Transverse colon (tissue), 4 donors: ENCODE measurements around the gene MT1H. TPM values are rescaled to one million over a fixed set of nuclear protein-coding genes. Genes with fewer than 3 reads are reported as not detected.

Experiments
- DNase-seq: peaks from one replicate; pipeline ENCODE4 v3.0.0-alpha.2; 2019
- H3K27ac ChIP-seq, 4 donors: fragments of 200-600 bp; sonication (generic); 2 replicates each; pipeline ENCODE4 v1.5.1; 2016 to 2018; ENCODE audit warnings: inconsistent platforms in 4 of 4
- H3K27me3 ChIP-seq: fragments of 200-600 bp; sonication (generic); 2 replicates; pipeline ENCODE4 v1.5.1; 2017; ENCODE audit warnings: inconsistent platforms
- H3K36me3 ChIP-seq, 4 donors: fragments of 200-600 bp; sonication (generic); 2 replicates each; pipeline ENCODE4 v1.5.1; 2017 to 2019; ENCODE audit warnings: inconsistent platforms in 4 of 4
- H3K4me1 ChIP-seq, 4 donors: fragments of 200-600 bp; sonication (generic); 2 replicates each; pipeline ENCODE4 v1.5.1; 2017 to 2020; ENCODE audit warnings: inconsistent platforms in 4 of 4
- H3K4me3 ChIP-seq, 4 donors: fragments of 200-600 bp; sonication (generic); 1 replicate in 1 of 4; 2 replicates in 3 of 4; pipeline versions ENCODE4 v1.5.1 to v1.6.1; 2017 to 2019; ENCODE audit warnings: inconsistent platforms in 4 of 4
- H3K9me3 ChIP-seq, 2 donors: fragments of 200-600 bp; sonication (generic); 2 replicates each; pipeline ENCODE4 v1.5.1; 2017 to 2019; ENCODE audit warnings: inconsistent platforms in 2 of 2
- CTCF ChIP-seq, 5 experiments: fragments of 200-600 bp in 3 of 5; fragments of 450-650 bp in 2 of 5; sonication (generic) in 3 of 5; IDR thresholded peaks; 1 replicate in 2 of 5; 2 replicates in 3 of 5; pipeline ENCODE4 v1.5.1; 2016 to 2017; ENCODE audit warnings: antibody characterized with exemption in 5 of 5, inconsistent platforms in 3 of 5, mild to moderate bottlenecking in 2 of 5, moderate library complexity in 1 of 5
- EP300 ChIP-seq: sonication (generic); formaldehyde crosslinking; IDR thresholded peaks from one replicate; pipeline ENCODE4 v1.6.1; 2017; ENCODE audit warnings: antibody characterized with exemption, low read depth
- POLR2A ChIP-seq: fragments of 450-650 bp; IDR thresholded peaks from one replicate; pipeline ENCODE4 v1.6.1; 2016; ENCODE audit warnings: antibody characterized with exemption, mild to moderate bottlenecking, moderate library complexity
- POLR2AphosphoS5 ChIP-seq, 3 donors: sonication (generic); formaldehyde crosslinking; IDR thresholded peaks; one replicate each; pipeline ENCODE4 v1.6.1; 2016; ENCODE audit warnings: antibody characterized with exemption in 3 of 3
- WGBS, 2 donors: methylation state at CpG; one replicate each; pipeline ENCODE4 v1.1.5; 2018; ENCODE audit warnings: low coverage in 1 of 2; 5-methylcytosine and 5-hydroxymethylcytosine counted together
- in situ Hi-C, 4 donors: fragments of 200-750 bp; cut with MboI; loops; one replicate each; pipeline versions ENCODE4 v1.15.0 to v1.15.1; 2017; ENCODE audit warnings: low sequenced_read_pairs in 3 of 4, low pct_ligation_motif_present in 1 of 4, low pct_unique_long_range_greater_than_20kb in 1 of 4
- intact Hi-C: fragments of 100-400 bp; cut with DNase I; formaldehyde crosslinking; loops from one replicate; pipeline ENCODE4 v1.15.1; 2023; ENCODE audit warnings: low total_unique reads
- total RNA-seq, 4 donors: library from RNA; depleted of rRNA; stranded (reverse); fragments of >200 nt; gene quantifications; one replicate each; pipeline ENCODE4 v1.1.0, GENCODE V29; 2016

Gene MT1H
- total RNA-seq, 4 donors from 2014 or later = 3.0 to 526 (median 5.6) TPM; not detected in 1

- Histone ChIP-seq H3K4me1 (peaks cover 13 to 38% (median 24%) of the 10 kb centered on the region in 4 donors), H3K36me3 (no peaks in the 10 kb centered on the region), H3K27me3 (peaks cover 60% of the 10 kb centered on the region), H3K27ac (peak overlapping the region in 3 of 4 donors; percentile 5 to 52 (median 34)), H3K9me3 (no peaks in the 10 kb centered on the region), H3K4me3 (peak overlapping the region in 3 of 4 donors; percentile 19 to 48 (median 31))
- peak; percentile 89 for DNase-seq
- peak; percentile 69 for TF ChIP-seq EP300
- peak in 2 of 3 donors; percentile 44 to 49 for TF ChIP-seq POLR2AphosphoS5 (IDR thresholded peaks at IDR 0.05)
- peak; percentile 38 to 62 (median 43) for TF ChIP-seq CTCF (IDR thresholded peaks at IDR 0.05)
- peak; percentile 51 for TF ChIP-seq POLR2A
- 11% methylated on average over 42 of the region's 42 CpGs; no CpG with 5 or more reads in 1 of the 2 donors for WGBS, 2 donors
- in situ Hi-C loops = no loop called here
- intact Hi-C loops = no loop called here
Observed at GRCh38 chr16:56643080-56643778, 26.4 kb upstream of the MT1H start.

- peak overlapping the region in 1 of 4 donors; percentile 48 for H3K4me3 ChIP-seq
- H3K4me1 ChIP-seq = peaks cover 9 to 32% (median 18%) of the 10 kb centered on the region in 4 donors
- TF ChIP-seq POLR2A (no peak), POLR2AphosphoS5 (IDR thresholded peaks at IDR 0.05) (no peak), EP300 (no peak), CTCF (IDR thresholded peaks at IDR 0.05) (no peak)
- 46% methylated on average over 5 of the region's 5 CpGs; no CpG with 5 or more reads in 1 of the 2 donors for WGBS, 2 donors
- no peak for DNase-seq
- intact Hi-C loops (no loop called here), in situ Hi-C loops (no loop called here)
- peak overlapping the region in 2 of 4 donors; percentile 34 to 52 for H3K27ac ChIP-seq
- no peaks in the 10 kb centered on the region for H3K36me3 ChIP-seq
- H3K9me3 ChIP-seq = no peaks in the 10 kb centered on the region
- peaks cover 60% of the 10 kb centered on the region for H3K27me3 ChIP-seq
Observed at GRCh38 chr16:56643833-56644232, 25.8 kb upstream of the MT1H start.

- H3K9me3 ChIP-seq = no peaks in the 10 kb centered on the region
- WGBS, 2 donors = 71 to 95% methylated on average over 1 of the region's 1 CpG
- no peak for TF ChIP-seq POLR2A
- TF ChIP-seq EP300 = no peak
- TF ChIP-seq CTCF (IDR thresholded peaks at IDR 0.05) = no peak
- TF ChIP-seq POLR2AphosphoS5 (IDR thresholded peaks at IDR 0.05) = no peak
- H3K4me3 ChIP-seq = no peak overlapping the region
- in situ Hi-C loops = no loop called here
- no peaks in the 10 kb centered on the region for H3K36me3 ChIP-seq
- intact Hi-C loops = no loop called here
- H3K4me1 ChIP-seq = peaks cover 5 to 27% (median 17%) of the 10 kb centered on the region in 4 donors
- H3K27ac ChIP-seq = no peak overlapping the region
- no peak for DNase-seq
- peaks cover 57% of the 10 kb centered on the region for H3K27me3 ChIP-seq
Observed at GRCh38 chr16:56645311-56645710, 24.3 kb upstream of the MT1H start.

GRCh38 chr16:56645838-56646237, 23.8 kb upstream of the MT1H start:
- intact Hi-C loops (no loop called here), in situ Hi-C loops (no loop called here)
- no peak for DNase-seq
- H3K27me3 ChIP-seq = peaks cover 52% of the 10 kb centered on the region
- no peak overlapping the region for H3K4me3 ChIP-seq
- H3K4me1 ChIP-seq = peaks cover 5 to 27% (median 17%) of the 10 kb centered on the region in 4 donors
- TF ChIP-seq POLR2A (no peak), POLR2AphosphoS5 (IDR thresholded peaks at IDR 0.05) (no peak), CTCF (IDR thresholded peaks at IDR 0.05) (no peak), EP300 (no peak)
- H3K27ac ChIP-seq = no peak overlapping the region
- no peaks in the 10 kb centered on the region for H3K36me3 ChIP-seq
- H3K9me3 ChIP-seq = no peaks in the 10 kb centered on the region
- 0% methylated on average over 1 of the region's 1 CpG; no CpG with 5 or more reads in 1 of the 2 donors for WGBS, 2 donors
